ENCODE results near the gene AMBRA1. TPM values are rescaled to one million over a fixed set of nuclear protein-coding genes. Genes with fewer than 3 reads are reported as not detected.

Gene AMBRA1
- polyA plus RNA-seq, 2 of the 4 experiments (the other 2 are of a cell fraction): 11.5 to 13.4 TPM

GRCh38 chr11:46553814-46554212 lies 40.0 kb downstream of the AMBRA1 start:
- POLR2A ChIA-PET: no interaction called here

DNA sequence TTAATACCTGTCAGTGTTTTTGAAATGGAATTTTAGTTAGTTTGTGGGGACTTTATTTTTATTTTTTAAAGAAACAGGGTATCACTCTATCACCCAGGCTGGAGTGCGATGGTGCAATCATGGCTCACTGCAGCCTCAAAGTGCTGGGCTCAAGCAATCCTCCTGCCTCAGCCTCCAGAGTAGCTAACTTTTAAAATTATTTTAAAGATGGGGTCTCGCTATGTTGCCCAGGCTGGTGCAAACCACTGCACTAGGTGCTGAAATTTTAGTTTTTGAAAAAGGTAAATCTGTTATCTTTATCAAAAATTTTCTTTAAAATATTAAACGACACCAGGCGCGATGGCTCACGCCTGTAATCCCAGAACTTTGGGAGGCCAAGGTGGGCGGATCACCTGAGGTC lies 42.6 kb downstream of the AMBRA1 start:
- ChIA-PET POLR2A (no interaction called here), CTCF (interaction anchor here (1.6 to 4.9 kb wide), 4 partner anchors 12 to 162 kb away, joined by 4 to 20 read pairs (median 12); partner anchors contain the start of genes ATG13 and HARBI1)
- Histone ChIP-seq H3K27ac (no peak overlapping the region), H3K4me1 (peaks cover 33% of the 10 kb centered on the region), H3K4me3 (no peak overlapping the region), H3K4me2 (no peak overlapping the region), H3K9me3 (no peaks in the 10 kb centered on the region)
- 95% methylated on average over 7 of the region's 7 CpGs for WGBS (ENCODE audit: missing lambda C conversion rate)
- no peak for ATAC-seq
- DNase-seq (ENCODE audit: low read depth in 1 of 2, low spot score in 1 of 2): no peak
- TF ChIP-seq, protein P1, sequence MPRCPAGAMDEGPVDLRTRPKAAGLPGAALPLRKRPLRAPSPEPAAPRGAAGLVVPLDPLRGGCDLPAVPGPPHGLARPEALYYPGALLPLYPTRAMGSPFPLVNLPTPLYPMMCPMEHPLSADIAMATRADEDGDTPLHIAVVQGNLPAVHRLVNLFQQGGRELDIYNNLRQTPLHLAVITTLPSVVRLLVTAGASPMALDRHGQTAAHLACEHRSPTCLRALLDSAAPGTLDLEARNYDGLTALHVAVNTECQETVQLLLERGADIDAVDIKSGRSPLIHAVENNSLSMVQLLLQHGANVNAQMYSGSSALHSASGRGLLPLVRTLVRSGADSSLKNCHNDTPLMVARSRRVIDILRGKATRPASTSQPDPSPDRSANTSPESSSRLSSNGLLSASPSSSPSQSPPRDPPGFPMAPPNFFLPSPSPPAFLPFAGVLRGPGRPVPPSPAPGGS (IDR thresholded peaks at IDR 0.05): 0 out of 3 replicates have a peak, but pooled peaks have one; percentile 21
- TF ChIP-seq HES2 (IDR thresholded peaks at IDR 0.05): no peak
- FAIRE-seq: no peak

More at GRCh38 chr11:46553814-46554212, 40.0 kb downstream of the AMBRA1 start:
- CTCF ChIA-PET: interaction anchor here (1.1 to 1.8 kb wide), 2 partner anchors 16 to 170 kb away, joined by 3 to 5 read pairs; no protein-coding TSS in a partner anchor
- Histone ChIP-seq H3K4me3 (peak overlapping the region; percentile 2; the same call in 1 of the 3 replicates), H3K4me1 (peaks cover 59% of the 10 kb centered on the region), H3K27ac (peak overlapping the region; percentile 82 to 89), H3K9me3 (no peaks in the 10 kb centered on the region), H3K4me2 (peak overlapping the region; percentile 70)
- FAIRE-seq (no peak), DNase-seq (ENCODE audit: low read depth in 1 of 2, low spot score in 1 of 2) (peak; percentile 48 to 79), ATAC-seq (peak; percentile 66 to 77)
- 0% methylated on average over 1 of the region's 1 CpG for WGBS (ENCODE audit: missing lambda C conversion rate)
- peak; percentile 61; the same call in 1 of the 2 replicates for TF ChIP-seq GATA3 (IDR thresholded peaks at IDR 0.05; ENCODE audit: borderline replicate concordance)
- peak; percentile 91 for TF ChIP-seq HOXB5 (CRISPR knock-in tag; IDR thresholded peaks at IDR 0.05)
- TF ChIP-seq ATOH8 (CRISPR knock-in tag; IDR thresholded peaks at IDR 0.05; ENCODE audit: low read depth): no peak

GRCh38 chr11:46547579-46547978 lies 46.2 kb downstream of the AMBRA1 start:
- 0 out of 3 replicates have a peak, but pooled peaks cover 2% of the 10 kb centered on the region for H3K4me1 ChIP-seq
- no peak overlapping the region for H3K4me3 ChIP-seq
- WGBS (ENCODE audit: missing lambda C conversion rate): 93% methylated on average over 5 of the region's 5 CpGs
- H3K9me3 ChIP-seq: no peaks in the 10 kb centered on the region
- DNase-seq (ENCODE audit: low read depth in 1 of 2, low spot score in 1 of 2) (no peak), FAIRE-seq (no peak), ATAC-seq (no peak)
- H3K27ac ChIP-seq: no peak overlapping the region
- no peak for TF ChIP-seq JUN (IDR thresholded peaks at IDR 0.05)
- TF ChIP-seq CBX8 (IDR thresholded peaks at IDR 0.05): no peak
- no peak for TF ChIP-seq NFE2L2 (conservative IDR thresholded peaks at IDR 0.05; ENCODE audit: low read length)
- no peak for TF ChIP-seq POLR2AphosphoS2 (conservative IDR thresholded peaks at IDR 0.05; ENCODE audit: low read length)
- no peak for TF ChIP-seq MAZ (IDR thresholded peaks at IDR 0.05; ENCODE audit: borderline replicate concordance, low read depth, low read length)
- TF ChIP-seq, protein P2, sequence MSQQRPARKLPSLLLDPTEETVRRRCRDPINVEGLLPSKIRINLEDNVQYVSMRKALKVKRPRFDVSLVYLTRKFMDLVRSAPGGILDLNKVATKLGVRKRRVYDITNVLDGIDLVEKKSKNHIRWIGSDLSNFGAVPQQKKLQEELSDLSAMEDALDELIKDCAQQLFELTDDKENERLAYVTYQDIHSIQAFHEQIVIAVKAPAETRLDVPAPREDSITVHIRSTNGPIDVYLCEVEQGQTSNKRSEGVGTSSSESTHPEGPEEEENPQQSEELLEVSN (IDR thresholded peaks at IDR 0.05; ENCODE audit: borderline replicate concordance, low read depth): no peak
- no peak for TF ChIP-seq TFCP2L1 (CRISPR knock-in tag; IDR thresholded peaks at IDR 0.05)
- no peak for TF ChIP-seq BHLHE40 (IDR thresholded peaks at IDR 0.05; ENCODE audit: low read depth, low read length)
- no peak for TF ChIP-seq HES2 (IDR thresholded peaks at IDR 0.05)
- no peak overlapping the region for H3K4me2 ChIP-seq
- POLR2A ChIA-PET: no interaction called here
- CTCF ChIA-PET: interaction anchor here (0.6 to 4.1 kb wide), 8 partner anchors 9 to 265 kb away, joined by 3 to 20 read pairs (median 6); partner anchors contain the start of gene AMBRA1

DNA sequence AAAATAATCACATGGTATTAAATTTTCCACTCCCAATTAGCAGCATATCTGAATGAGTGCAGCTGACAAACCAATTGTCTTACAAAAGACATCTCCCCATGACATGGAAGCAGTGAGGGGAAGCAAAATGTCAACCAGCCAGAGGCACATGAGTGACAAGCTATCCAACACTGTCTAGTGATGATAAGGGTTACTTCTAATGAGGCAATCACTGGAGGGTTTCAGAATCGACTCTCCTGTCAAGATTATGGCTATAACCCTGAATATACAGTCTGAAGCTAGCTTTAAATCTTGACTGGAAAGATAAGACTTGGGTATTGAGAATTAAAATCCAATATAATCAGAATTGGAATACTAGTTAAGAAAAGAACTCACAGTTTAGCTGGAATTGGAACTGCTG lies 50.3 kb downstream of the AMBRA1 start:
- WGBS (ENCODE audit: missing lambda C conversion rate): 11% methylated on average over 1 of the region's 1 CpG

More for the DNA sequence above, 50.3 kb downstream of the AMBRA1 start:
- CTCF ChIA-PET: interaction anchor here (1.2 to 2.8 kb wide), 6 partner anchors 14 to 266 kb away, joined by 3 to 18 read pairs (median 4); partner anchors contain the start of genes ATG13 and HARBI1
- no peak overlapping the region for H3K4me2 ChIP-seq
- DNase-seq (ENCODE audit: low read depth in 1 of 2, low spot score in 1 of 2) (no peak), ATAC-seq (no peak), FAIRE-seq (no peak)
- H3K4me1 ChIP-seq: no peaks in the 10 kb centered on the region
- no peaks in the 10 kb centered on the region for H3K9me3 ChIP-seq
- no peak overlapping the region for H3K27ac ChIP-seq
- POLR2A ChIA-PET: no interaction called here
- no peak overlapping the region for H3K4me3 ChIP-seq
- TF ChIP-seq FOSL2 (IDR thresholded peaks at IDR 0.05): no peak
- TF ChIP-seq FOSL2 (CRISPR knock-in tag; IDR thresholded peaks at IDR 0.05): no peak

All from A549 (cell line).